ENCODE data around the gene RRAS. TPM values are rescaled to one million over a fixed set of nuclear protein-coding genes. Genes with fewer than 3 reads are reported as not detected.
A peak's percentile ranks its signal among the peaks of the same experiment; 100 is the strongest.

The RRAS gene
- total RNA-seq, 4 donors from 2014 or later: 14.0 to 20.2 (median 18.8) TPM

DNA sequence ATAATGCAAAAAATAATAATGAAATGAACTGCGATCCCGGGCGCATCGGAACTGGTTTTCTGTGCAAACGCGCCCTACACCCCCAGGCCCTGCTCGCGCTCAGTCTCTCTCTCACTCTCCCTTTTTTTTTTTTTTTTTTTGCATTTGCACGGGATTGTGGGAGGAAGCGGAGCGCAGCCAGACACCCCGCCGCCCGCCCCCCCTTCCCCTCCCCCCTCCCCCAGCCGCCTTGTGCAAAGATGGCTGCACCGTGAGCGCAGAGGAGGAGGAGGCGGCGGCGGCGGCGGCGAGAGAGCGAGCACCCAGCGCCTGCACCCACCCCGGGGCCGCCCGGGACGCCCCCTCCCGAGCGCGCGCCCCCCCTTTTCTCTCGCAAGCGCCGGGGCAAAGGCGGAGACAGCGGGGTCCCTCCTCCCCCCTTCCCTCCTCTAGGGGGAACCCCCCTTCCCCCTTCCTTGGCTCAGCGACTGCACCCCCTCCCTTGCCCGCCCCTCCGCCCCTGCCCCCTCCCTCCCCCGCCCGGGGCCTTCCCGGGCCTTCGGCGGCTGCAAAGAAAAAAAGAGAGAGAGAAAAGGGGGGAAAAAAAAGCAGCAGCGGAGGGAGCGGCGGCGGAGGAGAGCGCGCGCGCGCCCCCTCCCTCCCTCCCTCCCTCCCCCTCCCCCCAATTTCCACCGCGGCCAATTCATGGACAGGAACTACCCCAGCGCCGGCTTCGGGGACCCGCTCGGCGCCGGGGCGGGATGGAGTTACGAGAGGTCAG is 48.8 kb downstream of the RRAS start, which contains the start of gene PRR12:
Gene PRR12 (plus strand): TSS at position 212 of the 760 bp plus-strand sequence. CDS start 473 bp downstream, at position 685.
- intact Hi-C loops (cut with DNase I; ENCODE audit: low total_unique reads): loop anchor here (5.0 kb wide), 1 partner anchor 46 kb away; no protein-coding TSS in a partner anchor
- 0 to 1% methylated on average over 51 to 54 of the region's 66 CpGs for WGBS, 2 donors
- H3K4me3 ChIP-seq (ENCODE audit: low read depth, poor library complexity, severe bottlenecking): peak within 1 kb of the TSS; percentile 49
- TF ChIP-seq POLR2A (IDR thresholded peaks at IDR 0.05) (no peak), CTCF (IDR thresholded peaks at IDR 0.05) (no peak)
- DNase-seq (ENCODE audit: low spot score in 2 of 2): peak in 1 of 2 donors; percentile 92

DNA sequence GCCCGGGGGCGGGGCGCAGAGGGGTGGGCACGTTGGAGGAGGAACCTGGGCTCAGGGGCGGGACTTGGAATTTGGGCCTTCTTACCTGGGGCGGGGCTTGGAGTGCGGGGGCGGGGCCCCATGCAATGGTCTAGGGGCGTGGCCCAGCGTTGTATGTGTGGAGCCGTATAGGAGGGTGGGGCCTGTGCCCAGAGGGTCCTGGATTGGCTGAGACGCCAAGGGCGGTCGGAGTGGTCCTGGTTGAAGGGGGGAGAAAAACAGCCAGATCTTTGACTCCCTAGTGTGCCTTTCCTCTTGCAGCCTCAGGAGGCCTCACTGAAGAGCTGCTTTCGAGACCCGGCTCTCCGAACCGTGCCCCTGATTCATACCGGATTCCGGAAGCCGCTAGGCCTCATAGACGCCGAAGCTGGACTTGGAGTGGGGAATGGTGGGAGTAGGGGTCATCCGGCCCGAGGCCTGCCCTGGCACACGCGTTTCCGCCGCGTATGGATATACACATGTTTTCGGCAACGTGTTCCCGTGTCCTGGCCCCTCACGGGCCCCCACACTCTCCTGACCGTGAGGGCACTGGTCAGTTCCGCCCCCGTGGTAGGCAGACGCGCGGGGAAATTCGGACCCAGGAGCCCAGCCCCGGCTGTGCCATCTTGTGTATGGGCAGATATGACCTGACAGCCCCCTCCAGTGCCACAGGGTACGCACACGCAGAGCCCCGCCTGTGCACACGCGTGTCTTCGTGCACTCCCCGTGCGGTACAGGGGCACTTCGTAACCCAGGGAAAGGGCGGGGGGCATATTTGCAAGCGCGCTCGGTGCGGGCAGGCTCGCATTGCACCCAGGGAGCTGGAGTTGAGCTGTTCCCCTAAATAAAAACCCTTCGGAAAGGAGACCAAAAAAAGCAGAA is 49.6 kb downstream of the RRAS start:
- WGBS, 2 donors: 0% methylated on average over 46 to 47 of the region's 58 CpGs
- TF ChIP-seq CTCF (IDR thresholded peaks at IDR 0.05) (no peak), POLR2A (IDR thresholded peaks at IDR 0.05) (no peak)
- H3K4me3 ChIP-seq (ENCODE audit: low read depth, poor library complexity, severe bottlenecking): peak overlapping the region; percentile 42
- intact Hi-C loops (cut with DNase I; ENCODE audit: low total_unique reads): loop anchor here (5.0 kb wide), 1 partner anchor 47 kb away; no protein-coding TSS in a partner anchor
- DNase-seq (ENCODE audit: low spot score in 2 of 2): peak; percentile 96 to 99

DNA sequence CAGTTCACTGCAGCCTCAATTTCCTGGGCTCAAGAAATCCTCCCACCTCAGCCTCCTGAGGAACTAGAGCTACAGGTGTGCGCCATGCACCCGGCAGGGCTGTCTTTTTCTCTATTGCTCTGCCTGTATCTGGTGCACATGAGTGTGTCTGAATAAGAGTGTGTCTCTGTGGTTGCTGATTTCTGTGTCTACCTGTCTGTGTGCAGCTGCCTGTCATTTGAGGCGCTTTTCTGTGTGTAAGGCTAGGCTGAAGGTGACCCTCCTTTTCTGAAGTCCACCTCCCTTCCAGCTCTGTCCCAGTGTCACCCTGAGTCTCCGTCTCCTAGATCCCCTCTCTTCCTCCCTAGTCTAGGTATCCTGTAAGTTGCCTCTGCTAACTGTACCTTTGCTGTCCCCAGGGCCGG is 50.4 kb downstream of the RRAS start:
- intact Hi-C loops (cut with DNase I; ENCODE audit: low total_unique reads): no loop called here
- TF ChIP-seq POLR2A (IDR thresholded peaks at IDR 0.05): no peak
- no peak for TF ChIP-seq CTCF (IDR thresholded peaks at IDR 0.05)
- 45 to 61% methylated on average over 5 of the region's 5 CpGs for WGBS, 2 donors
- no peak for DNase-seq (ENCODE audit: low spot score in 2 of 2)
- no peak overlapping the region for H3K4me3 ChIP-seq (ENCODE audit: low read depth, poor library complexity, severe bottlenecking)

- intact Hi-C loops (cut with DNase I; ENCODE audit: low total_unique reads): no loop called here
- no peak for DNase-seq (ENCODE audit: low spot score in 2 of 2)
- H3K4me3 ChIP-seq (ENCODE audit: low read depth, poor library complexity, severe bottlenecking): no peak overlapping the region
- no peak for TF ChIP-seq POLR2A (IDR thresholded peaks at IDR 0.05)
- no peak for TF ChIP-seq CTCF (IDR thresholded peaks at IDR 0.05)
- 78 to 80% methylated on average over 18 of the region's 18 CpGs for WGBS, 2 donors
Observed at GRCh38 chr19:49588365-49589122, 51.4 kb downstream of the RRAS start.

DNA sequence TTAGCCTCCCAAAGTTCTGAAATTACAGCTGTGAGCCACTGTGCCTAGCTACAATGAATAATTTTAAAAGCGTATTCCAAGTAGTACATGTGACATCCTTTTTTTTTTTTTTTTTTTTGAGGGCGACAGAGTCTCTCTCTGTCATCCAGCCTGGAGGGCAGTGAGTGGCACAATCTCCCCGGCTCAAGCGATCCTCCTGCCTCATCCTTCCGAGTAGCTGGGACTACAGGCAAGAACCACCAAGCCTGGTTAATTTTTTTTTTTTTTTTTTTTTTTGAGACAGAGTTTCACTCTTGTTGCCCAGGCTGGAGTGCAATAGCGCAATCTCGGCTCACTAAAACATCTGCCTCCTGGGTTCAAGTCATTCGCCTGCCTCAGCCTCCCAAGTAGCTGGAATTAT is 52.7 kb downstream of the RRAS start:
- H3K4me3 ChIP-seq (ENCODE audit: low read depth, poor library complexity, severe bottlenecking): no peak overlapping the region
- WGBS, 2 donors: 83 to 84% methylated on average over 8 of the region's 8 CpGs
- no peak for DNase-seq (ENCODE audit: low spot score in 2 of 2)
- TF ChIP-seq CTCF (IDR thresholded peaks at IDR 0.05): no peak
- no peak for TF ChIP-seq POLR2A (IDR thresholded peaks at IDR 0.05)
- intact Hi-C loops (cut with DNase I; ENCODE audit: low total_unique reads): no loop called here
